ENCODE results near the gene MYG1.
"Not testable (repeated sequence)": the region's sequence is repeated elsewhere in the genome, so short reads cannot be mapped to it uniquely, and the experiment has no call there.

Gene MYG1

GRCh38 chr12:53287741-53288216, 11.7 kb upstream of the MYG1 start:
- peak; percentile 50 for DNase-seq

DNA sequence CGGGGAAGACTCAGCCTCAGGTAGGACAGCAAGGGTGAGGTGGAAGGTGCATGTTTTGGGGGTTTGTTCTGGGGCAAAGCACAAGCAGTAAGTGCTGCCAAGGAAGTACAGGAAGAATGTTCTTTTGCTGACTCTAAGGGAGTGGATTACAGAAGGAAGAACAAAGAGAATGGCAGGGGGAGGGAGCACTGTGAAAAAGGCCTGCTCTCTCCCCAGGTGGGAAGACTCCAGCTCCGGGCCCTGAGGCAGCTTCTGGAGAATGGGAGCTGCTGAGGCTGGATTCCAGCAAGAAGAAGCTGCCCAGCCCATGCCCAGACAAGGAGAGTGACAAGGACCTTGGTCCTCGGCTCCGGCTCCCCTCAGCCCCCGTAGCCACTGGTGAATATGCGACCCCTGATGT, 11.2 kb upstream of the MYG1 start:
- DNase-seq = no peak

- no peak for DNase-seq
Measured at GRCh38 chr12:53289891-53290290, 9.6 kb upstream of the MYG1 start.

- no peak for DNase-seq
Measured at GRCh38 chr12:53290661-53291060, 8.8 kb upstream of the MYG1 start.

DNA sequence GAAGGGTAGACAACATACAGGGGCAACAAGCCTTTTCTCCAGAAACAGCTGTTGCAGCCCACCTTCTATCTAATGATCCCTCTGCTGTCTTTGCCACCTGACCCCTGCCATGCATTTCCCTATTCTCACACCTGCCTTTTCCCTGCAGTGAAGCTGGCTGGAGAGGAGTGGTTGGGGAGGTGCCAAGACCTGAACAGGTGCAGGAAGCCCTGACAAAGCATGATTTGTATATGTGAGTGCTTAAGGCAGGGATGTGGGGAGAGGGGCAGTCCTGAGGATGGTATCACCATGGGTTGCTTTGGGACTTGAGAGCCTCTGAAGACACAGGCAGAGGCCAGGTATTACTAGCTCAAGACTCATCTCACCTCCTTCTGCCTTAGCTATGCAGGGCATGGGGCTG, 7.1 kb upstream of the MYG1 start:
- DNase-seq = no peak

- peak; percentile 86 for DNase-seq
Measured at GRCh38 chr12:53295070-53295890, 4.2 kb upstream of the MYG1 start, which contains the start of gene PFDN5. Gene PFDN5, plus strand, starts transcription at chr12:53295542. Its CDS starts 26 bp downstream, at chr12:53295568.

GRCh38 chr12:53295891-53296219, 3.6 kb upstream of the MYG1 start:
- DNase-seq = no peak

- DNase-seq = not testable (repeated sequence)
Measured at GRCh38 chr12:53297106-53297505, 2.4 kb upstream of the MYG1 start.

DNA sequence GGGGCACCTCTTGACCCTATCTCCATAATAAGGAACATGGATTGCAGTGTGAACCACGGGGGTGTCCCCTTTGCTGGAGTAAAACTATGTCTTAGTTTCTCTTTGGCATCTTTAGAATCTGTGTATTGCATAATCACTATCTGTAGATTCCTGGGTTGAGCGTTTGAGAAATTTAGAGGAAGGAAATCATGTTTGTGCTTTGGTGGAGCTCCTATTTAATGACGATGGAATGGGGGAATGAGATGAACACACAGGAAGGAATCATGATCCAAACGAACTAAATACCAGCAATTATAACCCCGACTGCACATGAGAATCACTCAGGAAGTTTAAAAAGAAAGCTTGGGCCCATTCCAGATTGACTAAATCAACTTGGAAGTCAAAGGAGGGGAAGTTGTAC, 1.3 kb upstream of the MYG1 start:
- peak; percentile 93 for DNase-seq

GRCh38 chr12:53299101-53299453, 418 bp upstream of the MYG1 start:
- peak; percentile 76 for DNase-seq

- peak; percentile 20 for DNase-seq
Measured at GRCh38 chr12:53300187-53300586, 692 bp downstream of the MYG1 start.

DNA sequence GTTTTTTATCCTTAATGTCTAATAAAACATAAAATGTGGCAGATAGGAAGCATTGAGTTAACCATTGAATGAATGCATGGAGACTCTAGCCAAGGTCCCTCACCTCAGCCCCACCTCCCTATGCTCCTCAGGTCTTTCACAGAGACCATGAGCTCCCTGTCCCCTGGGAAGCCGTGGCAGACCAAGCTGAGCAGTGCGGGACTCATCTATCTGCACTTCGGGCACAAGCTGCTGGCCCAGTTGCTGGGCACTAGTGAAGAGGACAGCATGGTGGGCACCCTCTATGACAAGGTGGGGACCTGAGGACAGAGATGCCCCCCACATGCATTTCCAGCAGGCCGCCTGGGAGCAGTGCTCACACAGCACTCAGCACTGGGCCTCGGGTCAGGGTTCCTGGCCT, 3.4 kb downstream of the MYG1 start:
- DNase-seq = no peak

- DNase-seq = no peak
Measured at GRCh38 chr12:53306826-53307225, 7.3 kb downstream of the MYG1 start.

DNA sequence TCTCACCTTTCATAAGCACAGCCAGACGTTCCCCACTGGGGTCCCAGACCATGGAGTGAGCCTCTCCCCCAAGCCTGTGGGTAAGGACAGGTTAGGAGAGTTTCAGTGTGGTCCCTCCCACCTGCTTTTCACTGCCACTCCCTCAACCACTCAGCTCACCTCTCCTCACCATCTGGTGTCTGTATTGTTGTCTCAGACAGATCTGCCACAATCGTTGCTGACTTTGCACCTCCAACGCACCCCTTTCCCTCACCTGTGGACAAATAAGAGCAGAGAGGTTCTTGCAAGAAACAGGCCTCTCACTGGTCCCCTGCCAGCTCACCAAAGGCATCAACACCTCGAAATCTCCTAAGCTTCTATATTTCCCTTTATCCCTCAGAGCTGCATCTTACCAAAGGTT, 8.8 kb downstream of the MYG1 start:
- DNase-seq = no peak

GRCh38 chr12:53313996-53314395, 14.5 kb downstream of the MYG1 start:
- DNase-seq = no peak

GRCh38 chr12:53320352-53321195, 21.1 kb downstream of the MYG1 start:
- no peak for DNase-seq

- DNase-seq = no peak
Measured at GRCh38 chr12:53324113-53324778, 24.8 kb downstream of the MYG1 start.

DNA sequence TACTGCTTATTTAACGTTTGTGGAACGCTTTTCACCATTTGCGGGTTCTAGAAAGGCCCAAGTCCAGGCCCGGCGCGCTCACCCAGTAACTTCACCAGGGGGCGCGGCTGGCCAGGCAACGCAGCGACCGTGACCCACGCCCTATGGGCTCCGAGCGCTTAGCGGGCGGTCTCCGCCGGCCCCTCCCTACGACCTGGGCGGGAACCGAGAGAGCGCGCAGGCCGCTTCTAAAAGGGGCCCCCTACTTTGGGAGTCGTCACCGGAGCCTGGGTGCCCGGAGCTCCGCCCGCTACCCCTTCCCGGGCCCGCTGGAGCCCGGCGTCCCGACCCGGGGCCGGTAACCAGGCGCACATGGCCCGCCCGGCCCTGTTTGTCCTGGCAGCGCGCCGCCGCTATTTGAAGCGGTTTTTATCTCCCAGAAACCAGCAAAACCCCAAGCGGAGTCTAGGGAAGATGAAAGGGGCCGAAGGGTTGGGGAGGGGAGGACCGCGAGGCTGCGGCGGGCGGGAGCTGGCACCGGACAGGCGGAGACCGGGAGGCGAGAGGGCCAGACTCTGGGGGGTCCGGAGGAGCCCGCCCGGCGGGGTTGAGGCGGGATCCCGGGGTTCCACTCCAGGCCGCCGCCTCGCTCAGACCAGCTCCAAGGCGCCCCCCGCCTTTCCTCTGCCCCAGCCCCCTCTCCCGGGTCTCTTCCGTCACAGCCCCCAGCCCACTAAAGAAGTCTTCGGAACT, 25.4 kb downstream of the MYG1 start:
- peak; percentile 92 for DNase-seq

DNA sequence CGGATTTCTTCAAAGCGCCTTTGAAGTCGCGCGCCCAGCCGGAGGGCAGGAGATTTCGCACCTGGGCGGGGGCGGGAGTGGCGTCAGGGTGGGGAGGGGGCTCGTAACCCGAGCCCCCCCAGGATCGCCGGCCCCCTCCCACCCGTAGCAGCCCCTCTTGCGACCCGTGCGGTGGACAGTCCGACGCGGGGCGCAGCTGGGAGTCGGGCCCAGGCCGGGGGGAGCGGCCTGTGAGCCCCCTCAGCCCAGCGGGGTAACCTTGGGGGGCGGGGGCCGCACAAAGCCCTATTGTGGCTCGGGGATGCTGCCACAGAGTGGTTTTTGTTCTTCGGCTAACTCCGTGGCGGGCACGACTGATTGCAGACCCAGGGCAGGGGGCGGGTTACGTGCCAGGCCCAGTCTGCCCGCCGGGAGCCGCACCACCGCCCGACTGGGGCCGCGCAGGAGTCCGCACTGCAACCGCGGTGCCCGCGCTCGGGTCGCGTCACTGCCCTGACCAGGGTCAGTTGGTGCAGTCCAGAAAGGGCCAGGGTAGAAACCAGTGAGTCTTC, 26.1 kb downstream of the MYG1 start:
- no peak for DNase-seq

DNA sequence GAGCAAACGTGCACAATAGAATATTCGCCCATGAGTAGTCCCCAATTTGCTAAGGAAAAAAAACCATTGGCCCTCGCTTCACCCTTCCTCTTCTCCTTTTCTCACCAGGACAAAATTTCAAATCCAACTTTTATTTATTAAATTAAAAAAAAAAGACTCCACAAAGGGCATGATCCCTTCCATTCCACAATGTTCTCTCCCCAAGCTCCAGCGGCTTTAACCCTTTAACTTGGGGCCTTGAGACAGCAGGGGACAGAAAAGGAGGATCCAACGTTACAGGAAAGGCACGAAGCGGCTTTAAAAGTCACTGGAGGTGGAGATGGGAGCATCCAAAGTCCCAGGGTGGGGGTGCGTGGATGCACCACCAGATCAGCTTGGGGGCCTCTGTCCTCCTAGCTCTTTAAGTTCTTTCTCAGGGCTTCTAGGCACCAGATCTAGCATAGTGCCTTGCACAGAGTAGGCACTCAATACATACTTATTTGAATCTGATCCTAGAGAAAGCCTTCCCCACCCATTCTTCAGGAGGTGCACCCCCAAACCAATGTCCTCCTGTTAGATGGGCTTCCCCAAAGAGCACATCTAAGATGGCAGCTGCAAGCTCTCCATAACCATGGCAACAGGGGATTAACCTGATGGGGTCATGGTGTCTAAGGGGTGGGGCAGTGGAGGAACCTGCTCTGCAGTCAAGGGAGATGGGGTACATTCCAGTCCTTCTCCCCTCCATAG, 27.1 kb downstream of the MYG1 start:
- no peak for DNase-seq

GRCh38 chr12:53327435-53328042, 28.0 kb downstream of the MYG1 start:
- no peak for DNase-seq

All from fibroblast of skin of right quadriceps (primary cell).